Measurements from ENCODE around the gene PACS1. TPM values are rescaled to one million over a fixed set of nuclear protein-coding genes. Genes with fewer than 3 reads are reported as not detected.

The PACS1 gene
- total RNA-seq, 6 experiments from 2014 or later: 82.8 to 114 (median 91.8) TPM

GRCh38 chr11:66042227-66042995 lies 27.7 kb upstream of the PACS1 start:
- no peak for TF ChIP-seq CTCF (IDR thresholded peaks at IDR 0.05)
- Mint-ChIP-seq H3K4me3 (no peak overlapping the region), H3K27me3 (ENCODE audit: insufficient read depth) (peaks cover 8% of the 10 kb centered on the region), H3K36me3 (ENCODE audit: low read depth) (no peaks in the 10 kb centered on the region; the same call in 1 of the 2 replicates), H3K4me1 (ENCODE audit: low read depth) (peaks cover 16% of the 10 kb centered on the region), H3K9me3 (no peaks in the 10 kb centered on the region), H3K27ac (no peak overlapping the region)
- DNase-seq: no peak

- peaks cover 22% of the 10 kb centered on the region for H3K4me1 Mint-ChIP-seq (ENCODE audit: low read depth)
- no peaks in the 10 kb centered on the region for H3K9me3 Mint-ChIP-seq
- TF ChIP-seq CTCF (IDR thresholded peaks at IDR 0.05): no peak
- peaks cover 12% of the 10 kb centered on the region for H3K27me3 Mint-ChIP-seq (ENCODE audit: insufficient read depth)
- no peaks in the 10 kb centered on the region for H3K36me3 Mint-ChIP-seq (ENCODE audit: low read depth)
- H3K27ac Mint-ChIP-seq: no peak overlapping the region
- H3K4me3 Mint-ChIP-seq: no peak overlapping the region
- no peak for DNase-seq
These were observed 26.8 kb upstream of the PACS1 start for GRCh38 chr11:66042996-66043906.

DNA sequence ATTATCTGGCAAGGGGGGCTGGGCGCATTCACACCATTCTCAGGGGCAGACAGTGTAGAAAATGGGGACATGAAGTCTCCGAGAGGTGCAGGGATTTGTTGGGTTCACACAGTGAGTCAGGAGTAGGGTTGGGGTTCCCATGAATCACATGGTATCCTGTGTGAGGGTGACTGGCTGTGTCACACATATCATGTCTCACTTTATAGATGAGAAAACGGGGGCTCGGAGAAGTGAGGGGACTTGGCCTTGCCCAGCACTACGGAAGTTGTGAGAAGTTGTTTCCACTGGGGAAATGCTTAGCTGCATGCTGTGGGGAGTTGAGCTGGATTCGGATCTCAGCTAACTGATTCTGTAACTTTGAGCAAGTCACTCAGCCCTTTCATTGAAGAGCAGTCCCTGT lies 25.3 kb upstream of the PACS1 start:
- no peaks in the 10 kb centered on the region for H3K36me3 Mint-ChIP-seq (ENCODE audit: low read depth)
- peak overlapping the region; percentile 3; the same call in 1 of the 2 replicates for H3K4me3 Mint-ChIP-seq
- no peak for TF ChIP-seq CTCF (IDR thresholded peaks at IDR 0.05)
- peaks cover 22% of the 10 kb centered on the region for H3K4me1 Mint-ChIP-seq (ENCODE audit: low read depth)
- H3K27me3 Mint-ChIP-seq (ENCODE audit: insufficient read depth): peaks cover 10% of the 10 kb centered on the region
- H3K9me3 Mint-ChIP-seq: no peaks in the 10 kb centered on the region
- H3K27ac Mint-ChIP-seq: no peak overlapping the region
- no peak for DNase-seq

GRCh38 chr11:66045177-66045639 lies 24.9 kb upstream of the PACS1 start:
- Mint-ChIP-seq H3K4me3 (peak overlapping the region; percentile 3; the same call in 1 of the 2 replicates), H3K36me3 (ENCODE audit: low read depth) (no peaks in the 10 kb centered on the region), H3K27ac (no peak overlapping the region), H3K4me1 (ENCODE audit: low read depth) (peaks cover 22% of the 10 kb centered on the region), H3K9me3 (no peaks in the 10 kb centered on the region), H3K27me3 (ENCODE audit: insufficient read depth) (peaks cover 8% of the 10 kb centered on the region)
- TF ChIP-seq CTCF (IDR thresholded peaks at IDR 0.05): peak; percentile 98
- DNase-seq: peak; percentile 59

DNA sequence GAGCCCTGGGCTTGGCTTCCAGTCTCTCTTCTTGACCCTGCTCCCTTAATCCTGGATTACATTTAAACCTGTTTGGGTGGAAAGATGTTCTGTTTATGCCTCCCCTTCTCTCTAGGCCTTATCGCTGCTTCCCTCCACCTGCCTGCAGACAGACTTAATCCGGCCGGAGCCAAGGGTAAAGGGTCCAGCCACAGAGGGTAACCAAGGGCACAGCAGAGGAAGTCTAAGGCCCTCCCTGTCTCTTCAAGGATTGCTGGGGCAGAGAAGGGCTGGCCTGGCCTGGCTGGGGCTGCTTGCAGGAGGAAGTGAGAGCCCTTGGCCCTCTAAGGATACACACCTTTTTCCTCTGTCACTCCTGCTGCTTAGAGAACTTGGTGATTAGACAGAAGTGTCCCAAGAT lies 23.2 kb upstream of the PACS1 start:
- no peak for DNase-seq
- Mint-ChIP-seq H3K9me3 (no peaks in the 10 kb centered on the region), H3K36me3 (ENCODE audit: low read depth) (no peaks in the 10 kb centered on the region), H3K4me1 (ENCODE audit: low read depth) (peaks cover 34% of the 10 kb centered on the region), H3K27me3 (ENCODE audit: insufficient read depth) (peaks cover 8% of the 10 kb centered on the region), H3K27ac (no peak overlapping the region), H3K4me3 (no peak overlapping the region)
- no peak for TF ChIP-seq CTCF (IDR thresholded peaks at IDR 0.05)

All from HFFc6 (cell line).